Activated B cell treated with CpG ODN at 0.5 μM for 24 hours (primary cell): ENCODE results near the gene ARL15. TPM values are rescaled to one million over a fixed set of nuclear protein-coding genes. Genes with fewer than 3 reads are reported as not detected.

Experiments
- ATAC-seq: fragments of 200-7000 bp; cut with Tn5 transposase; one replicate; pipeline ENCODE4 v1.10.0; 2021; ENCODE audit warnings: low read depth, mild to moderate bottlenecking, moderate library complexity
- CTCF ChIA-PET: fragments of 350-600 bp; sonication (Branson Sonifier 250); formaldehyde crosslinking; loops from one replicate; lab custom pipeline; 2021; ENCODE audit warnings: antibody characterized with exemption; lab: Charles Lee
- POLR2A ChIA-PET: fragments of 350-600 bp; sonication (Branson Sonifier 250); formaldehyde crosslinking; loops from one replicate; lab custom pipeline; 2021; ENCODE audit warnings: antibody characterized with exemption; lab: Charles Lee
- DNase-seq: peaks from one replicate; pipeline ENCODE4 v3.0.0; 2022
- H3K27ac Mint-ChIP-seq: one replicate; pipeline ENCODE4 v1.8.0; 2020; ENCODE audit warnings: mixed read lengths
- H3K27me3 Mint-ChIP-seq: one replicate; pipeline ENCODE4 v1.8.0; 2021; ENCODE audit warnings: mixed read lengths
- H3K36me3 Mint-ChIP-seq: one replicate; pipeline ENCODE4 v1.8.0; 2021; ENCODE audit warnings: low read depth, mixed read lengths
- H3K4me1 Mint-ChIP-seq: one replicate; pipeline ENCODE4 v1.8.0; 2021; ENCODE audit warnings: mixed read lengths
- H3K4me3 Mint-ChIP-seq: one replicate; pipeline ENCODE4 v1.8.0; 2020; ENCODE audit warnings: mild to moderate bottlenecking, mixed read lengths
- H3K9me3 Mint-ChIP-seq: one replicate; pipeline ENCODE4 v1.8.0; 2020; ENCODE audit warnings: mixed read lengths
- intact Hi-C: fragments of 100-400 bp; cut with micrococcal nuclease; formaldehyde crosslinking; loops from one replicate; pipeline ENCODE4 v1.15.1; 2024
- total RNA-seq: library from RNA; stranded (reverse); gene quantifications from 2 replicates; pipeline ENCODE4 v1.2.3, GENCODE V29; 2022
- TF ChIP-seq, protein P1 (sequence below): fragments of 200-600 bp; IDR thresholded peaks from one replicate; pipeline ENCODE4 v1.8.0; 2022; ENCODE audit warnings: antibody characterized with exemption, mild to moderate bottlenecking

ARL15 gene
- total RNA-seq, 1 donor from 2014 or later = 17.5 TPM

DNA sequence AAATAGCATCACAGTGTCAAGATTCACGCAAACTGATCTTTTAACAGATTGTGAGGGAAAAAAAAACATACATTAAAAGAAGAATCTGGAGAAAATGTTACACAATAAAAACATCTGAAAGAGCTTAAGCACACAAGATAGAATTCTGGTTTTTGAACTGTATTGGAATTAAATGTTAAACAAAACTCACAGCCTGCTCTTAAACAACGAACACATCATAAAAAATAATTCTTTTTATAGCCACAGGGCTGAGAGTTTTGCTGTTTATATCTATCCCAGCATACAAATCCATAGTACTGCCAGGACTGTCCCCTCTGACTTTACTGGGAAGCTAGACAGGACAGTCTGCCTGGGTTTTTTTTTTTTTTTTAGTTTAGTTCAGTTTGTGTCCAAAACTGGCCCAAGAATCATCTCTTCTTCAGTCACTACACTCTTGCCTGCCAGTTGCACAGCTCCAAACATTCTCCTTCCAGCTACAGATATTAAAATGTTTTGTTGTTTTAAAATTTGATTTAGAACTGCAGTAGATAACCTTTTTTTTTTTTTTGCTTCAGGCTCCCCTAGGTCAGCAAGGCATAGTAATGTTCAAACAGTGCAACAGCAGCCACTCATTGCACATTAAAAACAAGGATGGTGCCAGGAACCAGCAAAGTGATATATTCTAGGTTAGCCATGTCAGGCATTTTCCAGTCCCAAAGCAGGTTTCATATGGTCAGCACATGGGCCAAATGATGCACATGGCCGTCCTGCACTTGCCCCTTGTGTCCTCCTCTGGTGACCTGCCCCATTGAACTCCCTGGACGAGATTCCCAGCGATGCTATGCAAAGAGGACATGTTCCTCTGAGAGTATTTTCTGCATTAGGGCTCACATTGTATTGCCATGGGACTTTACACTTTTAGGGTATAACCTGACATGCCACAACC lies 173.6 kb downstream of the ARL15 start:
- DNase-seq = no peak
- intact Hi-C loops = no loop called here
- no peak for ATAC-seq
- no peaks in the 10 kb centered on the region for H3K4me1 Mint-ChIP-seq
- no peaks in the 10 kb centered on the region for H3K27me3 Mint-ChIP-seq
- CTCF ChIA-PET = no interaction called here
- TF ChIP-seq, protein P1, sequence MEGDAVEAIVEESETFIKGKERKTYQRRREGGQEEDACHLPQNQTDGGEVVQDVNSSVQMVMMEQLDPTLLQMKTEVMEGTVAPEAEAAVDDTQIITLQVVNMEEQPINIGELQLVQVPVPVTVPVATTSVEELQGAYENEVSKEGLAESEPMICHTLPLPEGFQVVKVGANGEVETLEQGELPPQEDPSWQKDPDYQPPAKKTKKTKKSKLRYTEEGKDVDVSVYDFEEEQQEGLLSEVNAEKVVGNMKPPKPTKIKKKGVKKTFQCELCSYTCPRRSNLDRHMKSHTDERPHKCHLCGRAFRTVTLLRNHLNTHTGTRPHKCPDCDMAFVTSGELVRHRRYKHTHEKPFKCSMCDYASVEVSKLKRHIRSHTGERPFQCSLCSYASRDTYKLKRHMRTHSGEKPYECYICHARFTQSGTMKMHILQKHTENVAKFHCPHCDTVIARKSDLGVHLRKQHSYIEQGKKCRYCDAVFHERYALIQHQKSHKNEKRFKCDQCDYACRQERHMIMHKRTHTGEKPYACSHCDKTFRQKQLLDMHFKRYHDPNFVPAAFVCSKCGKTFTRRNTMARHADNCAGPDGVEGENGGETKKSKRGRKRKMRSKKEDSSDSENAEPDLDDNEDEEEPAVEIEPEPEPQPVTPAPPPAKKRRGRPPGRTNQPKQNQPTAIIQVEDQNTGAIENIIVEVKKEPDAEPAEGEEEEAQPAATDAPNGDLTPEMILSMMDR = no peak
- H3K27ac Mint-ChIP-seq = no peak overlapping the region
- H3K4me3 Mint-ChIP-seq = no peak overlapping the region
- POLR2A ChIA-PET = no interaction called here
- peaks cover 4% of the 10 kb centered on the region for H3K36me3 Mint-ChIP-seq
- no peaks in the 10 kb centered on the region for H3K9me3 Mint-ChIP-seq

DNA sequence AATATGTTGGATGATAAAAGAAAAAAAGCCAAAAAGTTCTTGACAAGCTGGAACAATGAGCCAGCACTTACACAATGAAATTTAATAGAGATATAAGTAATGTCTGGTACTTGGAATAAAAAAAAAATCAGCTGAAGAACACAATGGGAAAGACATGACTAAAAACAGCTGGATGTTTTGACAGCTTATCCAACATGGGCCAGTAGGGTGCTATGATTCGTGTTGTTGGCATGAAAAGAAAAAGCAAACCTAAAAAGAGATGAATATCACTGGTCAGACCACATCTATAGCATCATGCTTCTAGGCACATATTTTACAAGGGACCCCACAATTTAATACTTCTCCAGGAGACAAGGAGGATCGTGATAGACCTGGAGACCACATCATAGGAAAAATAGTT lies 175.3 kb downstream of the ARL15 start:
- no peak overlapping the region for H3K4me3 Mint-ChIP-seq
- intact Hi-C loops = no loop called here
- TF ChIP-seq, protein P1 = no peak
- ATAC-seq (no peak), DNase-seq (no peak)
- CTCF ChIA-PET = no interaction called here
- no peaks in the 10 kb centered on the region for H3K27me3 Mint-ChIP-seq
- POLR2A ChIA-PET = no interaction called here
- no peaks in the 10 kb centered on the region for H3K4me1 Mint-ChIP-seq
- no peaks in the 10 kb centered on the region for H3K9me3 Mint-ChIP-seq
- H3K36me3 Mint-ChIP-seq = peaks cover 4% of the 10 kb centered on the region
- no peak overlapping the region for H3K27ac Mint-ChIP-seq

DNA sequence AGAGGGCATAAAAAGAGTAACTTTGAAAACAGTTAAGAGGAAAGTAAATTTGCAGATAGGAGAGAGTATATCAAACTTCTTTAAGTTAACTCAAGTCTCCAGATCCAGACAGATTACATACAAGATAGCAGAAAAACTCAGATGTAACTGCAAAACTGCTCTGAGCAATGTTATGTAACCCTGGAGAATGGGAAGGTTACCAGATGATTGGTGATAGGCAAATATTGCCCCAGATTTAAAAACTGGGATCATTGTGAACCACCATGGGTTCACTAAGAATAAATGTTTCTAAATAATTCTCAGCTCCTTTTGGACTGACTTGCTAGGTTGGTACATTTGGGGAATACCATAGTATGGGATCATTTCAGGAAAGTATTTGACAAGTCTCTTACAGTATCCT lies 176.5 kb downstream of the ARL15 start:
- DNase-seq (no peak), ATAC-seq (no peak)
- Mint-ChIP-seq H3K36me3 (peaks cover 5% of the 10 kb centered on the region), H3K9me3 (peaks cover 4% of the 10 kb centered on the region), H3K27me3 (no peaks in the 10 kb centered on the region), H3K4me3 (no peak overlapping the region), H3K27ac (no peak overlapping the region), H3K4me1 (no peaks in the 10 kb centered on the region)
- TF ChIP-seq, protein P1 = no peak
- intact Hi-C loops = no loop called here
- CTCF ChIA-PET = interaction anchor here (1.2 kb wide), 1 partner anchor 32 kb away, joined by 3 read pairs; no protein-coding TSS in a partner anchor
- POLR2A ChIA-PET = no interaction called here

DNA sequence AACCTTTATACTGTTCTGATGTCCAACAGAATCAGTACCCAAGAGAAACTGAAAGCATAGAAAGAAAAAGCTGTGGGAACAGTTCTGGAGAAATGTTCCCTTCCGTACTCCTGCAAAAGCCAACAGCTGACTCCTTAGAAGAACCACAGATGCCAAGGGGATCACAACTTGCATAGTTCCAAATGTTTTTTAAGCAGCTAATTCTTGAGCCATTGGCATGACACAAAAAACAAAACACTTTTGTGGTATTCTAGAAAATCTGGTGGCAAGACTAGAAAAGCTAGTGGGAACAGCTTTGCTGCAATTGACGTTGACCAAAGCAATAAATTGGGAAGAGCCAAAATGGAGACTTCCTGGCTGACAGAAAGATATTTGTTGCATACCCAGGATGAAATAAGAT lies 189.9 kb downstream of the ARL15 start:
- Mint-ChIP-seq H3K36me3 (peaks cover 1% of the 10 kb centered on the region), H3K4me3 (no peak overlapping the region), H3K27ac (no peak overlapping the region), H3K9me3 (no peaks in the 10 kb centered on the region), H3K27me3 (no peaks in the 10 kb centered on the region), H3K4me1 (peaks cover 9% of the 10 kb centered on the region)
- intact Hi-C loops = no loop called here
- DNase-seq (no peak), ATAC-seq (no peak)
- POLR2A ChIA-PET = no interaction called here
- CTCF ChIA-PET = no interaction called here
- TF ChIP-seq, protein P1 = no peak

DNA sequence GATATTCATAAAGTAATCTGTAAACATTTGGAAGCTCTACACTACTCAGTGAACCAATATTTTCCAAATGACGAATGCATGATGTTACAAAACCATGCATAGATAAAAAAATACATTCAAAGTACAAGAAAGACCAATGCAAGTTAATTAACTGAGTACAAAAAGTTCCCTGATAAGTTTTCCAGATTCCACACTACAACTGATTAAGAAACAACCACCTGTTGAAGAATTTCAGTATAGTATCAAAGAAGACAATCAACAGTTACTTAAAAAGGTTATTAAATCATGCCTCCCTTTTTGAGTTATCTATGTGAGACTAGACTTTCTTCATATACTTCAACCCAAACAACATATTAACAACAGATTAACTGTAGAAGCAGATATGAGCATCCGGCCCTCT lies 192.4 kb downstream of the ARL15 start:
- no peak for DNase-seq
- Mint-ChIP-seq H3K36me3 (peaks cover 6% of the 10 kb centered on the region), H3K27ac (no peak overlapping the region), H3K4me3 (no peak overlapping the region), H3K27me3 (no peaks in the 10 kb centered on the region), H3K9me3 (no peaks in the 10 kb centered on the region), H3K4me1 (peaks cover 9% of the 10 kb centered on the region)
- CTCF ChIA-PET = no interaction called here
- POLR2A ChIA-PET = no interaction called here
- ATAC-seq = no peak
- intact Hi-C loops = no loop called here
- TF ChIP-seq, protein P1 = no peak
